Measurements from ENCODE around the gene SUPT20HL1.
"Not testable (repeated sequence)": the region's sequence is repeated elsewhere in the genome, so short reads cannot be mapped to it uniquely, and the experiment has no call there.

The SUPT20HL1 gene

DNA sequence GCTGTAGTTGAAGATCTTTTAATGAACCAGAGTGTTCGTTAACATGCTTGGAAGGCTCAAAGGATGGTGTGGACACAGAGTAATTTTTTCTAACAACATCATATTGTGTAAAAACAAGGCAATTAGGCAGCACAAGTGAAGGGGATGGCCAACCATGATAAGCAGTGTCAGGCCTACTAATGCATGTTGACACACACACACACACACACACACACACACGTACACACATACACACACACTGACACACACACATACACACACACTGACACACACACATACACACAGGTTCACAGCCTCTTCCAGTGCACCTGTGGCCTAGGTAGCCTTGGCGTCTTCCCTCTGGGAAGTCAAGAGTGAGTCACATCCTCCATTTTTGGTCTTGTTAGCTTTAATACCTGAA, at the start of gene SUPT20HL1:
TSS of gene SUPT20HL1 (plus strand) at position 368 of the 400 bp plus-strand sequence. CDS start 2,122 bp downstream, outside the sequence.
- H3K36me3 ChIP-seq (ENCODE audit: control insufficient read depth in 1 of 2, insufficient read depth in 2 of 2, low read length in 2 of 2), result no peaks in the 10 kb centered on the region
- no peak within 1 kb of the TSS for H3K4me3 ChIP-seq (ENCODE audit: low read depth in 1 of 2, low read length in 2 of 2)
- no peaks in the 10 kb centered on the region for H3K9me3 ChIP-seq (ENCODE audit: control insufficient read depth in 1 of 2, low read length in 2 of 2)
- H3K4me1 ChIP-seq (ENCODE audit: control insufficient read depth in 1 of 2, insufficient read depth in 2 of 2, low read length in 2 of 2), result no peaks in the 10 kb centered on the region
- H3K27me3 ChIP-seq (ENCODE audit: low read depth, low read length), result no peaks in the 10 kb centered on the region
- no peak within 1 kb of the TSS for H3K27ac ChIP-seq (ENCODE audit: low read length)

DNA sequence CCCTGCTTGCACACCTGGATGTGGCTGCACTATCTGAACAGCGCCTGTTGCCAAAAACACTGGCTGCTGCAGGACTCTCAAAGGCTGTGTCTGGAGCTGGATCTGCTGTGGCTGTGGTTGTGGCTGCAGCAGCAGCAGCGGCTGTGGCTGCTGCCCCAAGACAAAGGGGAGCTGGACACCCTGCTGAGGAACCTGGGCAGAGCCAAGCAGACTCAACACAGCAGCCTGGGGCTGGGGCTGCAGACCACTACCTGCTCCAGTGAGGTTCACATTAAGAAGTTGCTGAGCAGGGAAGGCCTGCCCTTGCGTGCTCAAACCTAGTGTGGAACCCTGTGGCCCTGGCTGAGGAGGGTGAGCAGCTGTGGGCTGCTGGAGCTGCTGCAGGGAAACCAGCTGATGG, 49.5 kb upstream of the SUPT20HL1 start:
- not testable (repeated sequence) for H3K27ac ChIP-seq (ENCODE audit: low read length); H3K27me3 ChIP-seq (ENCODE audit: low read depth, low read length); H3K4me1 ChIP-seq (ENCODE audit: control insufficient read depth in 1 of 2, insufficient read depth in 2 of 2, low read length in 2 of 2); H3K4me3 ChIP-seq (ENCODE audit: low read depth in 1 of 2, low read length in 2 of 2); H3K9me3 ChIP-seq (ENCODE audit: control insufficient read depth in 1 of 2, low read length in 2 of 2); H3K36me3 ChIP-seq (ENCODE audit: control insufficient read depth in 1 of 2, insufficient read depth in 2 of 2, low read length in 2 of 2)

DNA sequence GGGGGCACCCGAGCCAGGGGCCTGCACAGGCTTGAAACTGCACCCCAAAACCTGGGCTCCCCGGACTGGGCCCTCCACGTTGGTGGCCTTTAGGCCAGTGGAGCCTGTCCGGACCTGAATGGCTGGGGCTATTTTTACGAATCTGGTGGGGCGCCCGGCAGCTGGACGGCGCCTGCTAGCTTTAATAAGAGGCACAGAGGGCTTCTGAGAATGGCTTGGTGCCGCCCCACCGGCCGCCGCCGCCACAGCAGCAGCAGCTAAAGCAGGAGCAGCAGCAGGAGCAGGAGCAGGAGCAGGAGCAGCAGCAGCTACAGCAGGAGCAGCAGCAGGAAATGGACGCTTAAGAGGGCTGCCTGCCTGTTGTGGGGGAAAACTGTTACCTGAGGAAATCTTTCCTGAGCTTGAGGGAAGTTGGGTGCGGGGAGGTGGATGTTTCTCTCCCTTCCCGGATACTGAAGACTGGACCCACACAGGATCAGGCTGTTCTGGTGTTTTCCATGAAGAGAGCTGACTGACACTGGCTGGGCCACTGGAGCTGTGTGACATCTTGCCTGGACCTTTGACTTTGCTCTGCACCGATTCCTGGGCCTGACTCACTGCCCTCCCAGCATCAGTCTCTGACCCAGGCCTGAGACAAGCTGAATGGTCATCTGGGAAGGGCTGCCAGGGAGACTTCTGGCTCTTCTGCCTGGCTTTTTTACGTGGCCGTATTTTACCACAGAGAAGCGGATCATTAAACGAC, 48.8 kb upstream of the SUPT20HL1 start:
- H3K27ac ChIP-seq (ENCODE audit: low read length); H3K27me3 ChIP-seq (ENCODE audit: low read depth, low read length); H3K4me1 ChIP-seq (ENCODE audit: control insufficient read depth in 1 of 2, insufficient read depth in 2 of 2, low read length in 2 of 2); H3K36me3 ChIP-seq (ENCODE audit: control insufficient read depth in 1 of 2, insufficient read depth in 2 of 2, low read length in 2 of 2); H3K9me3 ChIP-seq (ENCODE audit: control insufficient read depth in 1 of 2, low read length in 2 of 2); H3K4me3 ChIP-seq (ENCODE audit: low read depth in 1 of 2, low read length in 2 of 2): not testable (repeated sequence)

DNA sequence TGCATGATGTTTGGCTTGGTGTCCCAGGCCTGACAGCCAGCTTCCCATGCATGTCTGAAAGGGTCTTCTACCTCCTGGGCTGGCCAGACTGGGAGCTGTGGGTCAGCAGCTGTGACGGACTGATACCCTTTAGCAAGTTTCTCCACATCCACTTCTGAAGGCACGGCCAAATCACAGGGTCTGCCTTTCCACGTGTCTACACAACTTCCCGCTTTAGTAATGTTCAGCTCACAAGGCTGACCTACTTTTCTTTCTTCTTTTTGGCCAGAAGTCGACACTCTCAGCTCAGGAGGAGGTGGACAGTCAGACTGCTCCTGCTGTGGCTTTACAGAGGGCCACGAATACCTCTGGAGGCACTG, 48.2 kb upstream of the SUPT20HL1 start:
- not testable (repeated sequence) for H3K27me3 ChIP-seq (ENCODE audit: low read depth, low read length); H3K4me3 ChIP-seq (ENCODE audit: low read depth in 1 of 2, low read length in 2 of 2); H3K4me1 ChIP-seq (ENCODE audit: control insufficient read depth in 1 of 2, insufficient read depth in 2 of 2, low read length in 2 of 2); H3K9me3 ChIP-seq (ENCODE audit: control insufficient read depth in 1 of 2, low read length in 2 of 2); H3K36me3 ChIP-seq (ENCODE audit: control insufficient read depth in 1 of 2, insufficient read depth in 2 of 2, low read length in 2 of 2); H3K27ac ChIP-seq (ENCODE audit: low read length)

DNA sequence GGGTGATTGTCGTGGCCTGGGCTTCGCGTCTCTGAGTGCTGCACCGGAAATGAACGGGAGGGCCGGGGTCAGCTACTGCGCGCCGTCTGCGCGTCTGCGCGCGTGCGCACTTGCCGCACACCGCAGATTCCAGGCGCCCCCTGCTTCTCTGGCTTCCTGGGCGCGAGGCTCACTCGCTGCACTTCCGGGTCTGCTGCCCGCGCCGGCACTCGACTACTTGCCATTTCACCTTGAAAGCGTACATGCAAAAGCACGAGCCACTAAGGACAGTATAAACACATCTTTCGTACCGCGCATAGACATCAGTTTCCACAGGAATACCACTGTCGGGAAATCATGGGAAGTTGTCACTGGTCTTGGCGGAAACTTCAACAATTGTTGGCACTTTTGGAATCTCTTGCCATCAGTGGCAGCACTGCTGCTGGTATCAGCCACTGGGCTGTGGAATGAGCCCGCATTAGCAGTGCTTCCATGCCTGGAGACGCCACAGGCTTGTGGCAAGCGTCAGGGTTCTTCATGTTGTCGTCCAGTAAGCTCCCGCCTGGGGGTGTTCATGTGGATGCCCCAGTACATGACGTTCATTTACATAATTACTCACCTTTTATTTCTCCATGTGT, 46.3 kb upstream of the SUPT20HL1 start, which contains the start of gene SUPT20HL2:
TSS of gene SUPT20HL2 (minus strand) at position 51 of the 617 bp plus-strand sequence. CDS start 754 bp downstream, outside the sequence.
- Histone ChIP-seq H3K36me3 (ENCODE audit: control insufficient read depth in 1 of 2, insufficient read depth in 2 of 2, low read length in 2 of 2) (no peaks in the 10 kb centered on the region), H3K4me1 (ENCODE audit: control insufficient read depth in 1 of 2, insufficient read depth in 2 of 2, low read length in 2 of 2) (no peaks in the 10 kb centered on the region), H3K9me3 (ENCODE audit: control insufficient read depth in 1 of 2, low read length in 2 of 2) (no peaks in the 10 kb centered on the region), H3K4me3 (ENCODE audit: low read depth in 1 of 2, low read length in 2 of 2) (no peak within 1 kb of the TSS), H3K27me3 (ENCODE audit: low read depth, low read length) (no peaks in the 10 kb centered on the region), H3K27ac (ENCODE audit: low read length) (no peak within 1 kb of the TSS)

DNA sequence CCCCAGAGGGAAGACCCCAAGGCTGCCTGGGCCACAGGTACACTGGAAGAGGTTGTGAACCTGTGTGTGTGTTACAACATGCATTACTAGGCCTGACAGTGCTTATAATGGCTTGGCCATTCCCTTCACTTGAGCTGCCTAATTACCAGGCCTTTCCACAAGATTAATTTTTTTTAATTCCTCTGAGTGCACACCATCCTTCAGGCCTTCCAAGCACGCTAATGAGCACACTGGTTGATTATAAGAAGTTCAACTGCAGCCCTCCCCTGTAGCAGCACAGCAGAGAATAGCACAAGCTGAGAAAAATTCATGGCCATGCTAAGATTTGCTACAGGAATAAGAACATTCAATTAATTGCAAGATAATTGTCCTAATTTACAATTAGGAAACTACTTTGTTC, 44.3 kb upstream of the SUPT20HL1 start:
- Histone ChIP-seq H3K36me3 (ENCODE audit: control insufficient read depth in 1 of 2, insufficient read depth in 2 of 2, low read length in 2 of 2) (no peaks in the 10 kb centered on the region), H3K4me3 (ENCODE audit: low read depth in 1 of 2, low read length in 2 of 2) (no peak overlapping the region), H3K9me3 (ENCODE audit: control insufficient read depth in 1 of 2, low read length in 2 of 2) (no peaks in the 10 kb centered on the region), H3K27me3 (ENCODE audit: low read depth, low read length) (no peaks in the 10 kb centered on the region), H3K27ac (ENCODE audit: low read length) (no peak overlapping the region), H3K4me1 (ENCODE audit: control insufficient read depth in 1 of 2, insufficient read depth in 2 of 2, low read length in 2 of 2) (no peaks in the 10 kb centered on the region)

DNA sequence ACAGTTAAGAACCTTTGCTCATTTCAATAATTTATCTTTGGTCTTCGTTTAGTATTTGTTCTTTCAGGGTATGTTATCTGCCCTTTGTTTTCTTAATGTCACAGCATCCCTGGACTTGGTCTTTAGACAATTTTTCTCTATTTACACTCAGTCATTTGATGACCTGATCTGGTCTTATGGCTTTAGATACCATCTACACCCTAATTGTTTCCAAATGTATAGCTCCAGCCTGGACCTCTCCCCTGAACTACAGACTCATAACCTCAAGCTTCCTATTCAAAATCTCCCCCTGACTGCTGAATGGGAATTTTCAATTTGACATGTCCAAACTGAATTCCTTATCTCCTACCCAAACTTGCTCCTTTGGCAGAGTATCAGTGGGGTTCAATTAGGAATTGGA, 42.9 kb upstream of the SUPT20HL1 start:
- Histone ChIP-seq H3K36me3 (ENCODE audit: control insufficient read depth in 1 of 2, insufficient read depth in 2 of 2, low read length in 2 of 2) (no peaks in the 10 kb centered on the region), H3K4me1 (ENCODE audit: control insufficient read depth in 1 of 2, insufficient read depth in 2 of 2, low read length in 2 of 2) (no peaks in the 10 kb centered on the region), H3K9me3 (ENCODE audit: control insufficient read depth in 1 of 2, low read length in 2 of 2) (no peaks in the 10 kb centered on the region), H3K27me3 (ENCODE audit: low read depth, low read length) (no peaks in the 10 kb centered on the region), H3K4me3 (ENCODE audit: low read depth in 1 of 2, low read length in 2 of 2) (no peak overlapping the region), H3K27ac (ENCODE audit: low read length) (no peak overlapping the region)

DNA sequence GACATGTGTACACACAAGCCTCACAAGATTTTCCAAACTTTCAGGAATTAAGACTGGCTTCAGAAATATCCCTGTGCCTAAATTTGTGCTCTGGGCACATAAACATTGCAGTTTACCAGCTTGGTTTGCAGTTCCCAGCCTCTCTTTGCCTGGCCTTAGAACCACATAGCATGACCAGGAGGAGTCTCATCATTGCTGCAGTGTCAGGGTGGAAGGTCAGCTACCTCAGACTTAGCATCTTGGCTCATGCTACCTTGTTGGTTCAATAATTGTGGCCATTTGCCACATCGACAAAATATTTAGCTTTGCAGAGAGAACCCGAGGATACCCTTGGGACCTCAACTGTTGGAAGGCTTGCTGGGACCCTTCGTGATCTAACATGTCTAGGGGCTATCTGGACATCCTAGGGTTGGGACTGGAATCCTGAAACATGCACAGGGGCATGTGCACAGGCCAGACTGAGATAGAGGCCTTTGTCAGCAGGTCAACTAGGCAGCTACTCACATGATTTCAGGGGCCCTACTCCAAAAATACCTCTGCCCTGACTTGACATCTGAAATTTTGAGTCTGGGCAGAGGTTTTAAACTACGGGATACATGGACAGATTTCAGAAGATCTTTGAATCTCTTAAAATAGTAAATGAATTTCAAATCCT, 38.6 kb upstream of the SUPT20HL1 start:
- no peaks in the 10 kb centered on the region for H3K4me1 ChIP-seq (ENCODE audit: control insufficient read depth in 1 of 2, insufficient read depth in 2 of 2, low read length in 2 of 2)
- H3K27ac ChIP-seq (ENCODE audit: low read length), result no peak overlapping the region
- H3K36me3 ChIP-seq (ENCODE audit: control insufficient read depth in 1 of 2, insufficient read depth in 2 of 2, low read length in 2 of 2), result no peaks in the 10 kb centered on the region
- H3K9me3 ChIP-seq (ENCODE audit: control insufficient read depth in 1 of 2, low read length in 2 of 2), result no peaks in the 10 kb centered on the region
- H3K27me3 ChIP-seq (ENCODE audit: low read depth, low read length), result no peaks in the 10 kb centered on the region
- H3K4me3 ChIP-seq (ENCODE audit: low read depth in 1 of 2, low read length in 2 of 2), result no peak overlapping the region

DNA sequence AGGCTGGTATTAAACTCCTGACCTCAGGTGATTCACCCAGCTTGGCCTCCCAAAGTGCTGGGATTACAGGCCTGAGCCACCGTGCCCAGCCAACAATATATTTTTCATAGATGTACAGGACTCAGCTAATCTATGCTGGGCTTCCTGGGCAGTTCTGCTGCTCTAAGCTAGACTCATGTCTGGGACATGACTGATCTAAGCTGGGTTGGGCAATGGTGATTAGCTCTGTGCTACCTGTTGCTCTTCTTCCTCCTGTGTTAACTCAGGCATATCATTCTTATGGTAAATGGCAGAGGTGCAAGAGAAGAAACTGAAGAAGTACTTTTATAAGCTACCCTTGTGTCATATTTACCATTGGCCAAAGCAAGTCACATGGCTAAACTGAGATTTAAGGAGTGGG, 35.2 kb upstream of the SUPT20HL1 start:
- Histone ChIP-seq H3K4me3 (ENCODE audit: low read depth in 1 of 2, low read length in 2 of 2) (no peak overlapping the region), H3K27ac (ENCODE audit: low read length) (no peak overlapping the region), H3K27me3 (ENCODE audit: low read depth, low read length) (no peaks in the 10 kb centered on the region), H3K36me3 (ENCODE audit: control insufficient read depth in 1 of 2, insufficient read depth in 2 of 2, low read length in 2 of 2) (no peaks in the 10 kb centered on the region), H3K4me1 (ENCODE audit: control insufficient read depth in 1 of 2, insufficient read depth in 2 of 2, low read length in 2 of 2) (no peaks in the 10 kb centered on the region), H3K9me3 (ENCODE audit: control insufficient read depth in 1 of 2, low read length in 2 of 2) (no peaks in the 10 kb centered on the region)

DNA sequence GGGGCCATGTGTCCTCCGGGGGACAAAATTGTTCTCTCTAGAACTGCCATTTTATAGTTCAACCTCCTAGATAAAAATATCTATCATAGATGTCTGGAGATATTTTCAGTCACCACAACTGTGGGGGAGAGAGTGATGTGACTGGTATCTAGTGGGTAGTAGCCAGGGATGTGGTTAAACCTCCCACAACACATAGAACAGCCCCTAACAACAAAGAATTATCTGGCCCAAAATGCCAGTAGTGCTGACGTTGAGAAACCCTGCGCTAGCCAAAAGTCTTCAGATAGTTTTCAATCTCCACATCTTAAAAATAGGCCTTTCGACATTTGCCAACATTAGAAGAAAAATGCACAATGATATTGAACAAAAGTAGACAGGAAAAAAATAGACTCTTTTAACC, 27.6 kb upstream of the SUPT20HL1 start:
- Histone ChIP-seq H3K27me3 (ENCODE audit: low read depth, low read length) (no peaks in the 10 kb centered on the region), H3K36me3 (ENCODE audit: control insufficient read depth in 1 of 2, insufficient read depth in 2 of 2, low read length in 2 of 2) (no peaks in the 10 kb centered on the region), H3K4me3 (ENCODE audit: low read depth in 1 of 2, low read length in 2 of 2) (no peak overlapping the region), H3K4me1 (ENCODE audit: control insufficient read depth in 1 of 2, insufficient read depth in 2 of 2, low read length in 2 of 2) (no peaks in the 10 kb centered on the region), H3K9me3 (ENCODE audit: control insufficient read depth in 1 of 2, low read length in 2 of 2) (no peaks in the 10 kb centered on the region), H3K27ac (ENCODE audit: low read length) (no peak overlapping the region)

DNA sequence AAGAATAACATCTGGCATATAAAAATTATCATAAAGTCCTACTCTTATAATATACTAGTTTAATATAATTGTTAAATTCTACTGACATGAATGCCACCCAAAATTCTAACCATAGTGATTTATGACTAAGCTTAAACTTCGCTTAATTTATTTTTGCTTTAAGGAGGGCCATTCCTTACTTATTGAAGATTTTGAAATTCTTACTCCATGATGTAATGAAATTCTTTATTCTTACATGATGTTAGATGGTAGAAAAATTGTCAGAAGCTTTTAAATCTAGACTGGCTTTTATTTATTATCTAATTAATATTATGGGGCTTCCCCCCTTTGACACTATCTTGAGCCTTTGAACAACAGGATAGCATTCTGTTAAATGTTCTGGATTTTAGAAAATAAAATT, 27.1 kb upstream of the SUPT20HL1 start:
- H3K9me3 ChIP-seq (ENCODE audit: control insufficient read depth in 1 of 2, low read length in 2 of 2), result no peaks in the 10 kb centered on the region
- no peaks in the 10 kb centered on the region for H3K36me3 ChIP-seq (ENCODE audit: control insufficient read depth in 1 of 2, insufficient read depth in 2 of 2, low read length in 2 of 2)
- H3K4me1 ChIP-seq (ENCODE audit: control insufficient read depth in 1 of 2, insufficient read depth in 2 of 2, low read length in 2 of 2), result no peaks in the 10 kb centered on the region
- H3K27ac ChIP-seq (ENCODE audit: low read length), result no peak overlapping the region
- no peaks in the 10 kb centered on the region for H3K27me3 ChIP-seq (ENCODE audit: low read depth, low read length)
- no peak overlapping the region for H3K4me3 ChIP-seq (ENCODE audit: low read depth in 1 of 2, low read length in 2 of 2)
